Activated CD4-positive, alpha-beta memory T cell treated with anti-CD3 and anti-CD28 coated beads, Interleukin-2, amount 10 ng/mL, durations not matched to agents 7 days and 5 days (primary cell): ENCODE results near the gene SEBOX. TPM values are rescaled to one million over a fixed set of nuclear protein-coding genes. Genes with fewer than 3 reads are reported as not detected.

Experiments
- CTCF ChIA-PET: fragments of 350-600 bp; sonication (Branson Sonifier 250); formaldehyde crosslinking; loops from one replicate; lab custom pipeline; 2021; ENCODE audit warnings: antibody characterized with exemption, inconsistent platforms; lab: Charles Lee
- POLR2A ChIA-PET: fragments of 350-600 bp; sonication (Branson Sonifier 250); formaldehyde crosslinking; loops from one replicate; lab custom pipeline; 2021; ENCODE audit warnings: antibody characterized with exemption; lab: Charles Lee
- DNase-seq: peaks from one replicate; pipeline ENCODE4 v3.0.0-alpha.2; 2020
- H3K27ac Mint-ChIP-seq: one replicate; pipeline ENCODE4 v1.8.0; 2021; ENCODE audit warnings: mild to moderate bottlenecking, mixed read lengths
- H3K27me3 Mint-ChIP-seq: one replicate; pipeline ENCODE4 v1.8.0; 2021; ENCODE audit warnings: mixed read lengths
- H3K36me3 Mint-ChIP-seq: one replicate; pipeline ENCODE4 v1.8.0; 2021; ENCODE audit warnings: low read depth, mixed read lengths
- H3K4me1 Mint-ChIP-seq: one replicate; pipeline ENCODE4 v1.8.0; 2021; ENCODE audit warnings: mixed read lengths
- H3K4me3 Mint-ChIP-seq: one replicate; pipeline ENCODE4 v1.8.0; 2021; ENCODE audit warnings: mild to moderate bottlenecking, mixed read lengths
- H3K9me3 Mint-ChIP-seq: one replicate; pipeline ENCODE4 v1.8.0; 2021; ENCODE audit warnings: mixed read lengths
- total RNA-seq, 2 experiments: library from RNA; stranded (reverse); gene quantifications; one replicate each; pipeline ENCODE4 v1.2.3, GENCODE V29; 2021

SEBOX gene
- total RNA-seq, 2 experiments from 2014 or later, result not detected

- DNase-seq, result peak; percentile 90
- POLR2A ChIA-PET, result interaction anchor here (0.6 to 7.6 kb wide), 6 partner anchors 9 to 643 kb away, joined by 3 to 80 read pairs (median 13); partner anchors contain the start of genes IFT20, POLDIP2 and TNFAIP1
These were observed 6.5 kb upstream of the SEBOX start, which contains the start of gene SARM1 for GRCh38 chr17:28371245-28372202. Gene SARM1 (plus strand): TSS chr17:28371694. CDS start chr17:28372033, 339 bp downstream.

GRCh38 chr17:28370744-28371103 is 5.7 kb upstream of the SEBOX start:
- H3K27ac Mint-ChIP-seq, result no peak overlapping the region
- peak overlapping the region; percentile 90 for H3K4me3 Mint-ChIP-seq
- H3K9me3 Mint-ChIP-seq, result no peaks in the 10 kb centered on the region
- no peaks in the 10 kb centered on the region for H3K27me3 Mint-ChIP-seq
- POLR2A ChIA-PET, result interaction anchor here (1.6 to 7.6 kb wide), 5 partner anchors 9 to 35 kb away, joined by 7 to 80 read pairs (median 18); partner anchors contain the start of genes IFT20, POLDIP2 and TNFAIP1
- DNase-seq, result no peak
- no peaks in the 10 kb centered on the region for H3K36me3 Mint-ChIP-seq
- CTCF ChIA-PET, result interaction anchor here (0.8 to 1.7 kb wide), 2 partner anchors 13 to 527 kb away, joined by 3 to 7 read pairs; partner anchors contain the start of gene POLDIP2
- peaks cover 23% of the 10 kb centered on the region for H3K4me1 Mint-ChIP-seq

More at GRCh38 chr17:28371245-28372202, 6.5 kb upstream of the SEBOX start, which contains the start of gene SARM1:
- H3K36me3 Mint-ChIP-seq, result no peaks in the 10 kb centered on the region
- H3K27me3 Mint-ChIP-seq, result no peaks in the 10 kb centered on the region
- no peaks in the 10 kb centered on the region for H3K9me3 Mint-ChIP-seq
- CTCF ChIA-PET, result interaction anchor here (0.8 to 1.3 kb wide), 5 partner anchors 10 to 526 kb away, joined by 3 to 4 read pairs (median 4); no protein-coding TSS in a partner anchor
- H3K4me1 Mint-ChIP-seq, result peaks cover 23% of the 10 kb centered on the region
- peak within 1 kb of the TSS; percentile 90 for H3K4me3 Mint-ChIP-seq
- peak within 1 kb of the TSS; percentile 77 for H3K27ac Mint-ChIP-seq

- H3K36me3 Mint-ChIP-seq, result no peaks in the 10 kb centered on the region
- peak within 1 kb of the TSS; percentile 90 for H3K4me3 Mint-ChIP-seq
- DNase-seq, result no peak
- peaks cover 23% of the 10 kb centered on the region for H3K4me1 Mint-ChIP-seq
- ChIA-PET CTCF (interaction anchor here (0.8 to 1.7 kb wide), 2 partner anchors 13 to 528 kb away, joined by 3 to 7 read pairs; partner anchors contain the start of gene POLDIP2), POLR2A (interaction anchor here (1.6 to 7.6 kb wide), 5 partner anchors 9 to 35 kb away, joined by 7 to 80 read pairs (median 18); partner anchors contain the start of genes IFT20, POLDIP2 and TNFAIP1)
- H3K9me3 Mint-ChIP-seq, result no peaks in the 10 kb centered on the region
- peak within 1 kb of the TSS; percentile 77 for H3K27ac Mint-ChIP-seq
- no peaks in the 10 kb centered on the region for H3K27me3 Mint-ChIP-seq
These were observed 5.2 kb upstream of the SEBOX start, which contains the start of gene VTN for GRCh38 chr17:28370035-28370743. Gene VTN (minus strand): TSS chr17:28370307. CDS start chr17:28370203, 104 bp downstream.

- no peak for DNase-seq
- ChIA-PET CTCF (interaction anchor here (1.7 kb wide), 1 partner anchor 12 kb away, joined by 7 read pairs; the partner anchor contains the start of gene POLDIP2), POLR2A (interaction anchor here (2.8 to 7.6 kb wide), 3 partner anchors 11 to 34 kb away, joined by 18 to 80 read pairs (median 43); partner anchors contain the start of genes IFT20, POLDIP2 and TNFAIP1)
These were observed 4.7 kb upstream of the SEBOX start for GRCh38 chr17:28369684-28370034.

GRCh38 chr17:28368915-28369683 is 4.1 kb upstream of the SEBOX start:
- ChIA-PET CTCF (interaction anchor here (1.7 kb wide), 1 partner anchor 12 kb away, joined by 7 read pairs; the partner anchor contains the start of gene POLDIP2), POLR2A (interaction anchor here (0.9 to 7.6 kb wide), 4 partner anchors 11 to 34 kb away, joined by 3 to 80 read pairs (median 24); partner anchors contain the start of genes IFT20, POLDIP2 and TNFAIP1)
- Mint-ChIP-seq H3K4me3 (no peak overlapping the region), H3K4me1 (peaks cover 21% of the 10 kb centered on the region), H3K36me3 (no peaks in the 10 kb centered on the region), H3K27ac (no peak overlapping the region), H3K9me3 (no peaks in the 10 kb centered on the region), H3K27me3 (no peaks in the 10 kb centered on the region)
- DNase-seq, result no peak

More at GRCh38 chr17:28369684-28370034, 4.7 kb upstream of the SEBOX start:
- Mint-ChIP-seq H3K9me3 (no peaks in the 10 kb centered on the region), H3K27me3 (no peaks in the 10 kb centered on the region), H3K36me3 (no peaks in the 10 kb centered on the region), H3K4me1 (peaks cover 21% of the 10 kb centered on the region), H3K4me3 (no peak overlapping the region), H3K27ac (no peak overlapping the region)

- H3K4me3 Mint-ChIP-seq, result no peak overlapping the region
- no peaks in the 10 kb centered on the region for H3K9me3 Mint-ChIP-seq
- DNase-seq, result no peak
- CTCF ChIA-PET, result interaction anchor here (0.7 kb wide), 1 partner anchor 48 kb away, joined by 4 read pairs; no protein-coding TSS in a partner anchor
- H3K4me1 Mint-ChIP-seq, result peaks cover 17% of the 10 kb centered on the region
- H3K27ac Mint-ChIP-seq, result no peak overlapping the region
- POLR2A ChIA-PET, result interaction anchor here (0.9 to 7.6 kb wide), 4 partner anchors 10 to 33 kb away, joined by 3 to 80 read pairs (median 24); partner anchors contain the start of genes IFT20, POLDIP2 and TNFAIP1
- H3K27me3 Mint-ChIP-seq, result no peaks in the 10 kb centered on the region
- no peaks in the 10 kb centered on the region for H3K36me3 Mint-ChIP-seq
These were observed 3.4 kb upstream of the SEBOX start for GRCh38 chr17:28368306-28368831.

- Mint-ChIP-seq H3K9me3 (no peaks in the 10 kb centered on the region), H3K4me3 (no peak overlapping the region), H3K4me1 (peaks cover 11% of the 10 kb centered on the region), H3K27ac (no peak overlapping the region), H3K36me3 (no peaks in the 10 kb centered on the region), H3K27me3 (no peaks in the 10 kb centered on the region)
- ChIA-PET POLR2A (interaction anchor here (1.2 to 7.6 kb wide), 3 partner anchors 10 to 32 kb away, joined by 3 to 80 read pairs (median 6); partner anchors contain the start of genes IFT20, POLDIP2 and TNFAIP1), CTCF (interaction anchor here (0.7 to 1.9 kb wide), 2 partner anchors 9 to 49 kb away, joined by 4 to 7 read pairs; no protein-coding TSS in a partner anchor)
- no peak for DNase-seq
These were observed 2.8 kb upstream of the SEBOX start for GRCh38 chr17:28367641-28368305.

- Mint-ChIP-seq H3K4me3 (no peak overlapping the region), H3K9me3 (no peaks in the 10 kb centered on the region), H3K27ac (no peak overlapping the region), H3K27me3 (no peaks in the 10 kb centered on the region), H3K4me1 (peaks cover 5% of the 10 kb centered on the region), H3K36me3 (peaks cover 3% of the 10 kb centered on the region)
- ChIA-PET CTCF (interaction anchor here (1.9 kb wide), 1 partner anchor 8 kb away, joined by 7 read pairs; no protein-coding TSS in a partner anchor), POLR2A (interaction anchor here (1.2 to 7.6 kb wide), 3 partner anchors 8 to 31 kb away, joined by 3 to 80 read pairs (median 6); partner anchors contain the start of genes IFT20, POLDIP2 and TNFAIP1)
- no peak for DNase-seq
These were observed 1.6 kb upstream of the SEBOX start for GRCh38 chr17:28366605-28367004.

- Mint-ChIP-seq H3K27ac (no peak overlapping the region), H3K27me3 (no peaks in the 10 kb centered on the region), H3K36me3 (peaks cover 12% of the 10 kb centered on the region), H3K4me1 (no peaks in the 10 kb centered on the region), H3K9me3 (no peaks in the 10 kb centered on the region), H3K4me3 (no peak overlapping the region)
- ChIA-PET CTCF (no interaction called here), POLR2A (no interaction called here)
- DNase-seq, result no peak
These were observed 488 bp upstream of the SEBOX start for GRCh38 chr17:28365487-28365886.

- ChIA-PET POLR2A (interaction anchor here (1.0 to 1.1 kb wide), 2 partner anchors 17 to 28 kb away, joined by 4 to 6 read pairs; partner anchors contain the start of genes IFT20 and TNFAIP1), CTCF (no interaction called here)
These were observed 986 bp downstream of the SEBOX start for GRCh38 chr17:28363776-28364650.

More at GRCh38 chr17:28363776-28364650, 986 bp downstream of the SEBOX start:
- H3K36me3 Mint-ChIP-seq, result peaks cover 22% of the 10 kb centered on the region
- H3K27ac Mint-ChIP-seq, result no peak overlapping the region
- no peak overlapping the region for H3K4me3 Mint-ChIP-seq
- H3K4me1 Mint-ChIP-seq, result peaks cover 4% of the 10 kb centered on the region
- no peaks in the 10 kb centered on the region for H3K27me3 Mint-ChIP-seq
- H3K9me3 Mint-ChIP-seq, result no peaks in the 10 kb centered on the region
- DNase-seq, result no peak
